Urinary bladder (tissue), 4 donors: ENCODE data around the gene ATP7B. TPM values are rescaled to one million over a fixed set of nuclear protein-coding genes. Genes with fewer than 3 reads are reported as not detected.
"Not testable (repeated sequence)": the region's sequence is repeated elsewhere in the genome, so short reads cannot be mapped to it uniquely, and the experiment has no call there.

Source experiments
- DNase-seq: peaks from one replicate; pipeline ENCODE4 v3.0.0-alpha.2; 2015; ENCODE audit errors: extremely low spot score
- H3K27ac ChIP-seq: one replicate; pipeline ENCODE4 v1.5.1; 2013; ENCODE audit warnings: low read depth, mild to moderate bottlenecking, moderate library complexity
- H3K36me3 ChIP-seq: one replicate; pipeline ENCODE4 v1.6.1; 2013; ENCODE audit warnings: mild to moderate bottlenecking, moderate library complexity; ENCODE audit not compliant: insufficient read depth
- H3K4me1 ChIP-seq: one replicate; pipeline ENCODE4 v1.6.1; 2013; ENCODE audit warnings: mild to moderate bottlenecking, moderate library complexity; ENCODE audit not compliant: insufficient read depth
- H3K4me3 ChIP-seq: one replicate; pipeline ENCODE4 v1.5.1; 2013; ENCODE audit warnings: low read depth, low read length
- WGBS: extraction: QIAGEN DNeasy Blood & Tissue Kit; methylation state at CpG from one replicate; pipeline ENCODE4 v1.1.7; 2013; 5-methylcytosine and 5-hydroxymethylcytosine counted together
- polyA plus RNA-seq: library from polyadenylated mRNA; stranded (reverse); fragments of 200-250 nt; gene quantifications from one replicate; pipeline ENCODE4 v1.2.3, GENCODE V29; 2013
- total RNA-seq: library from RNA; depleted of rRNA; stranded (reverse); fragments of >200 nt; gene quantifications from one replicate; pipeline ENCODE4 v1.2.3, GENCODE V29; 2014
- donor health status: healthy with polysubstance abuse.
- donor health status: healthy.

The ATP7B gene
- total and polyA plus RNA-seq, 2 donors, result 3.0 to 6.7 TPM

DNA sequence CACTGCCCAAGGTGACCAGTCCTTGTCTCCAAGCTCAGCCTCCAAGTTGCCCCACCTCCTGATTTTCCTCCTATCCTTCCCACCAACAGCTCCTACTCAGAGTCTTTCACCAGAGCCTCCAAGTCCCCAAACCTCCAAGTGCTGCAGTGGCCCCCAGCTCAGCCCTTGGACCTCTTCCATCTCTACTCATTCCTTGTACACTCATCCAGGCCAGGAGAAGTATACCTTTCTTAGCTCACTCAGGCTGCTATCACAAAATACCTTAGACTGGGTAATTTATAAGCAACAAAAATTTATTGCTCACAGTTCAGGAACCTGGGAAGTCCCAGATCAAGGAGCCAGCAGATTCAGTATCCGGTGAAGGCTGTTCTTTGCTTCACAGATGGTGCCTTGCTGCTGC is 11.3 kb downstream of the ATP7B start:
- Histone ChIP-seq H3K4me1 (no peaks in the 10 kb centered on the region), H3K27ac (no peak overlapping the region), H3K4me3 (no peak overlapping the region), H3K36me3 (no peaks in the 10 kb centered on the region)
- no peak for DNase-seq
- 52% methylated on average over 1 of the region's 1 CpG for WGBS

DNA sequence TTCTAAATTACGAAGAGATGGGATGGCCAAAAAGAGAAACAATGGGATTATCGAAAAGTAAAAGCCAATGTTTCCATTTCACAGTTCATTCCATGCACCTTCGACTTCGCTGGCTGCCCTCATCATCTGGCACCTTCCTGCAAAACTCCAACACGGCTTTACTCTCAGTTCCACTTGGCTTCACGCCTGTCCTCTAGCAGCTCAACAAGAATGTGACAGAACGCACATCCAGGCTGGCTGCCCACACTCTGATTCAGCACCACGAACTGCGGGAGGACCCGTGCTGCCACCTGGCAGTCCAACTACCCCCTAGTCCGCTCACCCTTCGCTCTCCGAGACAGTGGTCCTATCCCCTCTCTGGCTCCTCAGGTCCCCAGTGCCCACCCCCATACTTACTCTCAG is 11.7 kb downstream of the ATP7B start:
- H3K36me3 ChIP-seq, result no peaks in the 10 kb centered on the region
- WGBS, result 26% methylated on average over 13 of the region's 13 CpGs
- H3K4me3 ChIP-seq, result no peak overlapping the region
- no peaks in the 10 kb centered on the region for H3K4me1 ChIP-seq
- no peak overlapping the region for H3K27ac ChIP-seq
- DNase-seq, result no peak

DNA sequence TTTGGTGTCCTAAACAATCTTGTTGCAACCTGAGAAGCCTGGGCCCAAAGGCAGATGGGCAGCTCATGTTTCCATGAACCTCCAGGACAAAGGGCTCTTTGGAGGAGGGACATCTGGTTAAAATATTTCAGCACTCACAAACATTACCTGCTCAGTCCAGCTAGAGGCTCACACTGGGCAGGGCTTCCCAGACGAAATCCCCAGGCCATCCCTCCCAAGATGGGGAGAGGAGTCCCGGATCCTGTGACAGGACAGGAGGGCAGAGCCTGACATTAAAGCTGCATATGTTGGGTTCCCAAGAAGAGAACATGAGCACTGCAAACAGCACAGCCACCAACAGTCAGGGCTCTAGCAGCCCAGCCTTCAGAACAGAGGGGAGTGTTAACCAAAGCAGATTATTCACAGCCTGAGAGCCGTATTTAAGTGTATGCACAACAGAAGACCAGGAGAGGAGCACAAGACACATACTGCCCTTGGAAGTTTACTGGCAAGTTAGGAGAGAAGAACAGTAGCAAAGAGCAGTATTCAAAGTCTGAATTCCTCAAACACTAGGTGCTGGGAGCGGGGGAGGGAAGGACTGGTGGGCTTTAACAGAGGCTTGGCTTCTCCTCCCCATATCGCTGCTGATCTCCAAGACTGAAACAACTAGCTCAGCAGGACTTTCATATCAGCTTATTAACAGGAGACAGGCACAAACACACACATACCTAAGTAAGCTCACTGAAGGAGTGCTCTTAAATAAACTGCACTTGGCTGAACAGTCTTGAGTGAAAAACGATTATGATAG is 12.3 kb downstream of the ATP7B start:
- 34% methylated on average over 6 of the region's 6 CpGs for WGBS
- H3K4me3 ChIP-seq, result no peak overlapping the region

DNA sequence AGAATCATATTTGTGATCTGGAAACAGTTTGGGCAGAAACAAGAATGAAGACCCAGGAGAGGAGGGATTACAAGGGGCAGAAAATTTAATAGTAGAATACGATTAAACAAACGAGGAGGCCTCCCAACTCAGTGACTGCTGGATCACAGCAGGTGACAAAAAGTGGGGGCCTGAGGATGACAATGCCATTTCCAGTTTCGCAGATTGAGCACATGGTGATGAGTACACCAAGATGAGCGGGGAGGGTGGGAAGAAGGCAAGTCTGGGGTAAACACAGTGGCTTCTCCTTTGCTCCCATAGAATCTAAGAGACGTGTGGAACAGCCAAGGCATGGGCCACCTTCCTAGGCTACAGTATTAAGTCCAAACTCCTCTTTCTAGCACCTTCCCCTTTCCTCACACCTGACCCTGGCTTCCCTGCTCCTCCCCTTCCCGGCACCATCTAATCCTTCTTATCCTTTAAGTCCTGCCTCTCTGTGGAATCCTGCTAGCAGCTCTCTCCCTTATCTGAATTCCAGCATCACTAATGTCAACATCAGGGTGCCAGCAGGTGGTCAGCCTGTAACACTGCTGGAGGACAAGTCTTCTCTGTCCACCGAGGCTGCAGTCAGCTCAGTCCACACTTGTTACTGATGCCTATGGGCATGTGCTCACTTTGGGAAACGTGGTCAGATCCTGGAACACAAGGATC is 13.5 kb downstream of the ATP7B start:
- Histone ChIP-seq H3K36me3 (no peaks in the 10 kb centered on the region), H3K4me1 (no peaks in the 10 kb centered on the region), H3K4me3 (no peak overlapping the region), H3K27ac (no peak overlapping the region)
- 65% methylated on average over 8 of the region's 8 CpGs for WGBS
- DNase-seq, result no peak

More for the DNA sequence above, 12.3 kb downstream of the ATP7B start:
- no peaks in the 10 kb centered on the region for H3K36me3 ChIP-seq
- no peak overlapping the region for H3K27ac ChIP-seq
- no peak for DNase-seq
- no peaks in the 10 kb centered on the region for H3K4me1 ChIP-seq

DNA sequence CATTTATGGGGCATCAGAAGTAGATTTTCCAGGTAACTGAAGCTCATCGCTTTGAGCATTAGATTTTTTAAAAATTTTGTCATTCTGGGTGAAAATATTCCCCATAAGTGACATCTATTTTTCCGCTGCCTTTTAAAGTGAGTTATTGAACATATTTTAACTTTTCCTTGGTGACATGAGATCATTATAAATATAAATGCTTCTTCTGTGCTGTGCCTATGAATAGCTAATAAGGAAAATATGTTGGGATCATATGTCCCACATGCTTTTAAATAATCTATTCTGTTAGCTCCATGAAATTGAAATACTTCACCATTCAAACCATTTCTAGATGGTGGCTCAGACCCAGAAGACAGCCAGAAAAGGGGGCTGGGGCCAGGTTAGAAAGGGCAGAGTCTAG is 14.1 kb downstream of the ATP7B start:
- 93% methylated on average over 2 of the region's 2 CpGs for WGBS
- H3K27ac ChIP-seq, result no peak overlapping the region
- no peaks in the 10 kb centered on the region for H3K36me3 ChIP-seq
- no peak overlapping the region for H3K4me3 ChIP-seq
- DNase-seq, result no peak
- H3K4me1 ChIP-seq, result no peaks in the 10 kb centered on the region

DNA sequence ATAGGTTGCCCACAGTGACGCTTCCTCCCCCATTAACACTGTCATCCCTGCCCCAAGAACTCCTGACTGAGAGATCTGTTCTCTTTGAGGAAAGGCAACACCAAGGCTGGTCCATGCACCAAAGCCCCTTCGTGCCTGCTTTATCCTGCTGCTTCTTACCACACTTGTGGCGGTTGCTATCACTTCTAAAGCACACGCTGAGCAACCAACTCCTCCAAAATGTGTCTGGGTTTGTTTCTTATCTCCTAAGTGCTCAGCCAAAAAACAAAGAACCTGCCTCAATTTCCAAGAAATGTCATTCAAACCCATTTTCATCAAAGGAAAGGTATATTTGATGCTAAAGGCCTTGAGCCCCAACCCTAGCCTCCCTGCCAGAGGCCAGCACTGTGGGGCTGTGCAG is 14.6 kb downstream of the ATP7B start:
- 91% methylated on average over 4 of the region's 4 CpGs for WGBS
- DNase-seq, result no peak
- no peak overlapping the region for H3K27ac ChIP-seq
- no peaks in the 10 kb centered on the region for H3K4me1 ChIP-seq
- no peak overlapping the region for H3K4me3 ChIP-seq
- no peaks in the 10 kb centered on the region for H3K36me3 ChIP-seq

DNA sequence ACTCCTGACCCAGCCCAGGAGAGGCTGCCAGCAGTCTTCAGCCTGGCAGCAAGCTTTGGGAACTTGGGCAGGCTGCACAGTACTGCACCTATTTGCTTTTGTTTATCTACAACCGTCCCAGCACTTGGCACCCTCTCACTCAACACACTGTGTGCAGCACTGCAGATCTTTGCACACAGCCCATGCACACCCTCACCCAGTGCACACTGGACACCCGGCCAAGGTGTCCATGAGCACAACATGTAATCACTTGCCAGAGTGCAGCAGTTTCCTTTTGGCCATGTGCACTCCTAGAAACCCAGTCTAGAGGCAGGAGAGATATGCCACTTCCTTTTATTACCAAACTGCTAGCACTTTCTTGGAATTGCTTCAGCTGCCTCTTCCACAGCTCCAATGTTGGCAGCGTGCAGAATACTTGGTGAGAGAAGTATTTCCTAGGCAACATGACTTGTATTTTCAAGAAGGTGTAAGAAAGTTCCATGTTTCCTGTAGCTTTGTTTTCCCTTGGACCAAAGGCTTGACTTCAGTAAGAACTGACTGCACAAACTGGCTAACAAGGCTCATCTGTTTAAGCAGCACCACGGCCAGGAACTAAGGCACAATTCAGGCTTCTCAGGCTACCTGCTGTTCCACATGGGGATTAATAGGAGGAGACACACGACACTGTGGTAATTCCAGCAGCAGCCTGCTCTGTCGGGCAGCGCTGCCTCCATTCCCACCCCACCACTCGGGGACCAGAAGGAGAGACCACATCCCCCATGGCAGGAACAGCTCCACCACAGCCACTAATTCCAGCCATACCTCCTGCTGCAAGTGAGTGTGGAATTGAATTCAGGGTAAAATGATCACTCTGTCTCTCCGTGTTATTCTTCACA is 15.3 kb downstream of the ATP7B start:
- Histone ChIP-seq H3K4me1 (no peaks in the 10 kb centered on the region), H3K4me3 (no peak overlapping the region), H3K36me3 (no peaks in the 10 kb centered on the region), H3K27ac (no peak overlapping the region)
- no peak for DNase-seq
- 29% methylated on average over 9 of the region's 9 CpGs for WGBS

DNA sequence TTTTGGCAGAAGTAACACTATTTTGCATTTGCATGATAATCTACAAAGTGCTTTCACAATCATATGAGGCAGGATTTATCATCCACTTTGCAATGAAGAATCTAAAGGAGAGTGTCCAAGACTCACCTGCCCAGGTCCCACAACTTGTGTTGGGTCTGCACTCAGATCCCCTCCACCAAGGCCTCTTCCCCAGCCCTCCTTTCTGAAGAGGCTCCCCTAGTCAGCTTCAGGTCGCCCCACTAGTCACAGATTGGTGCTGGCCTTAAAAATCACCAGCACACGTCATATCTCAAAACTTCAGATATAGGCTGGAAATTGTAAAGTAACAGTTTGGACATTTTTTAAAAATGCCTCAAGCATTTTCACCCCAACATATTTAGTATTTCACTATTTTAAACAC is 17.5 kb downstream of the ATP7B start:
- H3K4me3 ChIP-seq, result no peak overlapping the region
- H3K4me1 ChIP-seq, result no peaks in the 10 kb centered on the region
- 76% methylated on average over 2 of the region's 2 CpGs for WGBS
- no peaks in the 10 kb centered on the region for H3K36me3 ChIP-seq
- no peak for DNase-seq
- H3K27ac ChIP-seq, result no peak overlapping the region

DNA sequence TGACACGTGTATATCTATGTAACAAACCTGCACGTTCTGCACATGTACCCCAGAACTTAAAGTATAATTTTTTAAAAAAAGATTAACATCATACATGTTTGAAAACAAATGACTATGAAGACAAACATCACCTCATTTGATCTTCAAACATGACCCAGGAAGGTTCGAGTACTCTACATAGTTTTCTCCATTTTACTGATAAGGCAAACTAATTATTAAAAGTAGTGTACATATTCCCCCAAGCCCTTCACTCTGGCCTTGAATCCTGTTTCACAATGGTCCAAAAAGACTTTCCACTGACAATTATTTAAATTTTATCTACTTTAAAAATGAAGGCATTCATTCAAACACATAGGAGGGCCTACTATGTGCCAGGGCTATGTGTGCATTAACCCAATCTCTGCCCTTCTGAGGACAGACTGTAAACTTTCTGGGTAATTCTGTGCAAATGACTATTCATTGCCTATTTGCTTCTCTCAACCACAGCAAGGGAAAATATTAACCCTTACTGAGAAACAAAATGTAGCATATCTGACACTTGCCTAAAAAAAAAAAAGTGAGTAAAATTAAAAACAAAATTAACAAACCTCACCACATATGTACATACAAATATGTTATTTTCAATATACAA is 22.1 kb downstream of the ATP7B start:
- H3K27ac ChIP-seq, result no peak overlapping the region
- 90% methylated on average over 3 of the region's 3 CpGs for WGBS
- H3K36me3 ChIP-seq, result no peaks in the 10 kb centered on the region
- no peaks in the 10 kb centered on the region for H3K4me1 ChIP-seq
- DNase-seq, result no peak
- no peak overlapping the region for H3K4me3 ChIP-seq

DNA sequence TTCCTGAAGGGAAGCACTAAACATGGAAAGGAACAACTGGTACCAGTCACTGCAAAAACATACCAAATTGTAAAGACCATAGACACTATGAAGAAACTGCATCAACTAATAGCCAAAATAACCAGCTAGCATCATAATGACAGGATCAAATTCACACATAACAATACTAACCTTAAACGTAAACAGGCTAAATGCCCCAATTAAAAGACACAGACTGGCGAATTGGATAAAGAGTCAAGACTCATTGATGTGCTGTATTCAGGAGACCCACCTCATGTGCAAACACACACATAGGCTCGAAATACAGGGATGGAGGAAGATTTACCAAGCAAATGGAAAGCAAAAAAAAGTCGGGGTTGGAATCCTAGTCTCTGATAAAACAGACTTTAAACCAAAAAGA is 26.3 kb downstream of the ATP7B start:
- not testable (repeated sequence) for H3K36me3 ChIP-seq, H3K4me1 ChIP-seq, H3K27ac ChIP-seq, DNase-seq, H3K4me3 ChIP-seq
- WGBS, result 89% methylated on average over 4 of the region's 4 CpGs

DNA sequence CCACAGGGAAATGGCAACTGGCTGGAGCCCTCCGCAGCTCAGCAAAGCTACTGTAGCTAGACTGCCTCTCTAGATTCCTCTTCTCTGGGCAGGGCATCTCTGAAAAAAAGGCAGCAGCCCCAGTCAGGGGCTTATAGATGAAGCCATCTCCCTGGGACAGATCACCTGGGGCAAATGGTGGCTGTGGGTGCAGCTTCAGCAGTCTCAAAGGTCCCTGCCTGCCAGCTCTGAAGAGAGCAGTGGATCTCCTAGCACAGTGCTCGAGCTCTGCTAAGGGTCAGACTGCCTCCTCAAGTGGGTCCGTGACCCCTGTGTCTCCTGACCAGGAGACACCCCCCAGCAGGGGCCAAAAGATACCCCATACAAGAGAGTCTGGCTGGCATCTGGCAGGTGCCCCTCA is 28.0 kb downstream of the ATP7B start:
- WGBS, result 90% methylated on average over 3 of the region's 3 CpGs
- DNase-seq, H3K27ac ChIP-seq, H3K4me3 ChIP-seq, H3K36me3 ChIP-seq, H3K4me1 ChIP-seq: not testable (repeated sequence)

DNA sequence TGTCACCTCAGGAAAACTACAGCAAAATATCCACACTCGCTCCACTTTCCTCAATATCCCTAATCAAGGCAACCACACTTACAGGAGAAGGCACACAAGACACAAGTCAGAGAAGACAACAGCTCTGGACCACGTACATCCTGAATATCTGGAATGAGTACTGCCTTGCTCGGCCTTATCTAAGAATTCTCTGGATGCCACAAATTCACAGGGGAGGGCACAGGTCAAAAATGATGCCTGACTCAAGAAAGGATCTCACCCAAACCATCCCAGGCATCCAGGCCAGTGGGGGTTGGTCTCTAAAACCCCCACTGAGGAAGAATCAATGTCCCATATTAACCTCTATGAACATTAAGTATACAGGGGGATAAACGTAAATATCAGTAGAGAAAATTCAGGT is 29.9 kb downstream of the ATP7B start:
- no peaks in the 10 kb centered on the region for H3K4me1 ChIP-seq
- no peaks in the 10 kb centered on the region for H3K36me3 ChIP-seq
- no peak overlapping the region for H3K4me3 ChIP-seq
- DNase-seq, result no peak
- H3K27ac ChIP-seq, result no peak overlapping the region
- WGBS, result 63% methylated on average over 4 of the region's 4 CpGs

DNA sequence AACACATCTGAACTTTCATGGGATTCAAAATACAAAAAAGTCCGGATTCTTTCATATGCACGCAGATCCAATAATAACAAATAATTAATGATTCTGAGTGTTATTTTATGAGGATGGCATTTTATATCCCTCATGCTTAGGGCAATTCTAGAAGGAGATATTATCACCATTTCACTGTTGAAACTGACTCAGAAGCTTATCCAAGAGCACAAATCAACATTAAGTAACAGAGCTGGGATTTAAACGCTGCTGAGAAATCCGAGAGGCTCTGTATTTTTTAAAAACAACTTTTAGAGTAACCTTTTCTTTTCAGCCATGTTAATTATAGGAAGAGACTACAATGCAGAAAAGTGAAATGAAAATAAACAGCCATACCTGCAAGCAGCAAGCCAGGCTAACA is 30.3 kb downstream of the ATP7B start:
- H3K4me1 ChIP-seq, result no peaks in the 10 kb centered on the region
- no peak overlapping the region for H3K4me3 ChIP-seq
- DNase-seq, result no peak
- WGBS, result 41% methylated on average over 4 of the region's 4 CpGs
- no peaks in the 10 kb centered on the region for H3K36me3 ChIP-seq
- H3K27ac ChIP-seq, result no peak overlapping the region
